ENCODE measurements around the gene SETMAR. TPM values are rescaled to one million over a fixed set of nuclear protein-coding genes. Genes with fewer than 3 reads are reported as not detected.

SETMAR gene
- total and polyA plus RNA-seq, 2 of the 8 experiments (the other 6 are each of a cell fraction or from before 2014, with no cell fraction given) = 16.1 to 25.3 TPM

- no peak overlapping the region for H4K5ac ChIP-seq (ENCODE audit: insufficient read length, low read depth, low read length)
- H3K18ac ChIP-seq (ENCODE audit: extremely low read depth, low read length) = no peak overlapping the region
- no peak overlapping the region for H2BK5ac ChIP-seq (ENCODE audit: low read depth, low read length)
- no peak overlapping the region for H2AFZ ChIP-seq (ENCODE audit: low read length)
- no peak for DNase-seq (ENCODE audit: low read depth in 1 of 2, low spot score in 2 of 2)
- H3K9me3 ChIP-seq (ENCODE audit: insufficient read depth in 2 of 2, low read depth in 1 of 2, low read length in 1 of 2) = no peaks in the 10 kb centered on the region
- H3K27ac ChIP-seq (ENCODE audit: low read depth, low read length) = no peak overlapping the region
- WGBS, 2 experiments (ENCODE audit: extremely low coverage in 1 of 2, insufficient coverage in 1 of 2, insufficient read length in 1 of 2, insufficient replicate concordance in 2 of 2, low coverage in 1 of 2, low lambda C conversion rate in 2 of 2, missing lambda C conversion rate in 1 of 2) = 84% methylated on average over 2 of the region's 2 CpGs; no CpG with 5 or more reads in 1 of the 2 experiments
- FAIRE-seq = no peak
- no peaks in the 10 kb centered on the region for H3K36me3 ChIP-seq (ENCODE audit: control insufficient read depth in 2 of 4, insufficient read depth in 4 of 4, low read length in 3 of 4)
- H4K8ac ChIP-seq (ENCODE audit: extremely low read depth, insufficient read depth, low read length) = no peak overlapping the region
- no peaks in the 10 kb centered on the region for H3K27me3 ChIP-seq (replicated peaks in 1 of 4; ENCODE audit: control insufficient read depth in 3 of 4, extremely low read depth in 1 of 4, insufficient read depth in 3 of 4, low read length in 3 of 4)
- no peak for TF ChIP-seq NANOG (IDR thresholded peaks at IDR 0.05; ENCODE audit: insufficient read depth, low read depth, low read length, poor library complexity, severe bottlenecking)
- TF ChIP-seq JUN (IDR thresholded peaks at IDR 0.05; ENCODE audit: low read depth, low read length) = no peak
- TF ChIP-seq POLR2A (IDR thresholded peaks at IDR 0.05; ENCODE audit: control extremely low read depth in 1 of 2, low read depth in 2 of 2, low read length in 2 of 2) = no peak
- TF ChIP-seq KDM1A (IDR thresholded peaks at IDR 0.05; ENCODE audit: borderline replicate concordance, low read length) = no peak
- no peak for TF ChIP-seq RBBP5 (IDR thresholded peaks at IDR 0.05; ENCODE audit: borderline replicate concordance, low read depth, low read length)
- TF ChIP-seq BCL11A (IDR thresholded peaks at IDR 0.05; ENCODE audit: low read depth in 2 of 2, low read length in 2 of 2) = no peak
- no peak for TF ChIP-seq CBX5 (IDR thresholded peaks at IDR 0.05; ENCODE audit: low read depth, low read length)
- TF ChIP-seq ATF2 (IDR thresholded peaks at IDR 0.05; ENCODE audit: low read length) = no peak
- TF ChIP-seq CREB1 (IDR thresholded peaks at IDR 0.05) = no peak
- TF ChIP-seq SIRT6 (IDR thresholded peaks at IDR 0.05; ENCODE audit: low read length) = no peak
- TF ChIP-seq SUZ12 (IDR thresholded peaks at IDR 0.05; ENCODE audit: low read length) = no peak
- TF ChIP-seq CHD1 (IDR thresholded peaks at IDR 0.05; ENCODE audit: low read depth, low read length) = no peak
- TF ChIP-seq BACH1 (IDR thresholded peaks at IDR 0.05; ENCODE audit: low read length) = no peak
- TF ChIP-seq POLR2AphosphoS5 (IDR thresholded peaks at IDR 0.05; ENCODE audit: low read depth, low read length) = no peak
- no peak overlapping the region for H3K23ac ChIP-seq (ENCODE audit: insufficient read length)
- no peak overlapping the region for H2BK20ac ChIP-seq (ENCODE audit: low read length)
- CTCF ChIA-PET (ENCODE audit: partially characterized antibody) = interaction anchor here (0.7 to 3.2 kb wide), 2 partner anchors 12 to 242 kb away, joined by 3 to 21 read pairs; no protein-coding TSS in a partner anchor
- H3K56ac ChIP-seq (replicated peaks; ENCODE audit: insufficient read length, low read depth, low read length) = no peak overlapping the region
- POLR2A ChIA-PET (ENCODE audit: partially characterized antibody) = no interaction called here
- no peaks in the 10 kb centered on the region for H3K23me2 ChIP-seq (ENCODE audit: low read depth, low read length)
- no peak overlapping the region for H3K4me2 ChIP-seq (ENCODE audit: insufficient read depth in 1 of 2, low read depth in 2 of 2, low read length in 2 of 2)
- H3K14ac ChIP-seq (ENCODE audit: insufficient read length) = no peak overlapping the region
- no peak overlapping the region for H3K4ac ChIP-seq (replicated peaks; ENCODE audit: insufficient read length, low read depth, low read length)
- no peaks in the 10 kb centered on the region for H4K20me1 ChIP-seq (replicated peaks in 1 of 2; ENCODE audit: control insufficient read depth in 1 of 2, insufficient read depth in 2 of 2, low read length in 2 of 2)
- H3K9ac ChIP-seq (replicated peaks in 1 of 4; ENCODE audit: extremely low read depth in 1 of 4, low read depth in 3 of 4, low read length in 3 of 4) = no peak overlapping the region
- H3K79me1 ChIP-seq (ENCODE audit: low read depth, low read length) = no peaks in the 10 kb centered on the region
- H3K4me3 ChIP-seq (ENCODE audit: extremely low read depth in 1 of 4, insufficient read depth in 2 of 4, low read depth in 3 of 4, low read length in 4 of 4) = no peak overlapping the region
- H3K4me1 ChIP-seq (replicated peaks in 1 of 4; ENCODE audit: control insufficient read depth in 3 of 4, insufficient read depth in 4 of 4, low read length in 3 of 4) = no peaks in the 10 kb centered on the region
- H2AK5ac ChIP-seq (ENCODE audit: low read depth, low read length) = no peak overlapping the region
- H2BK15ac ChIP-seq (ENCODE audit: low read length) = no peak overlapping the region
- no peak overlapping the region for H2BK12ac ChIP-seq (ENCODE audit: low read depth, low read length)
- H4K91ac ChIP-seq (replicated peaks; ENCODE audit: insufficient read length, low read length) = no peak overlapping the region
- H3K79me2 ChIP-seq (ENCODE audit: control insufficient read depth in 1 of 2, insufficient read depth in 2 of 2, low read length in 2 of 2) = no peaks in the 10 kb centered on the region
- no peak overlapping the region for H2BK120ac ChIP-seq (replicated peaks; ENCODE audit: low read depth, low read length)
These were observed 59.4 kb downstream of the SETMAR start for GRCh38 chr3:4362523-4362922.
